ENCODE data around the gene PTTG1IP.

GRCh38 chr21:44910229-44911067, 37.0 kb upstream of the PTTG1IP start:
- TF ChIP-seq CTCF (conservative IDR thresholded peaks at IDR 0.05; ENCODE audit: low read length) = no peak
- TF ChIP-seq EZH2phosphoT487 (IDR thresholded peaks at IDR 0.05; ENCODE audit: borderline replicate concordance, low read depth, low read length) = no peak

Data from OCI-LY7 (cell line).